ENCODE data around the gene PSMB5.

GRCh38 chr14:23017091-23017490 lies 17.6 kb downstream of the PSMB5 start:
- TF ChIP-seq CTCF (IDR thresholded peaks at IDR 0.05) (no peak), EP300 (IDR thresholded peaks at IDR 0.05) (no peak), POLR2A (IDR thresholded peaks at IDR 0.05) (no peak)
